ENCODE data around the gene EFNA2. TPM values are rescaled to one million over a fixed set of nuclear protein-coding genes. Genes with fewer than 3 reads are reported as not detected.

EFNA2 gene
- total RNA-seq, 2 experiments from 2014 or later: not detected

DNA sequence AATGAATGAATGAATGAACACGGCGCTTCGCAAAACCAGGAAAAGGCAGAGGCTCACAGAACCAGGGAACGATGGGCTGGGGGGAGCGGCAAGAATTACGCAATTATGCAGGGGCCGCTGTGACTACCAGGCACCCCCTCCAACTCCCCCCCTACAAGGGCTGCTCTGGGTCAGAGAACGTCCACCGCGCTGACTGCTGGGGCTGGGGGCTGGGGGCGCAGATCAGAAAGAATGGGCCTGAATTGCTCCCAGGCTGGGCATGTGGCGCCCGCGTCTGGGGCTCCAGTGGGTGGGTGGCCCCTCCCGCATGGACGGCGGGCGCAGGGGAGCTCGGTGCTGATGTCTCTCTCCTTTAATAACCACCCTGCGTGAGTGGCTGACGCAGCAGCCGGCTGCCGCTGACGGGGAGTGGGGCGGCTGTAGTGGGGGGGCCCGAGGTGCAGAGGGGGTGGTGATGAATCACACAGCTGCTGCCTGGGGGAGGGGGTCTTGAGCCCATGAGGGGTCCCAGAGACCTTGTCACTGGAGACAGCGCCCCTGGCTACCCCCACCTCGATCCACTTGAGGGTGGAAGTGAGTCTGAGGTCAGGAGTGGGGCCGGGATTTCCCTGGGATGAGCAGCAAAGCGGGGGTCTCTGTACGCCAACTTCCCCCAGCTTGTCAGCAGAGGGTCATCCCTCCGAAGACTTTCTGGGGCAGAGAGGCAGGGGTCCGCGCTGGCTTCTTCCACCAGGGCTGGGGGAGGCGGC is 18.0 kb upstream of the EFNA2 start:
- Mint-ChIP-seq H3K4me1 (peaks cover 60% of the 10 kb centered on the region), H3K27me3 (no peaks in the 10 kb centered on the region), H3K36me3 (ENCODE audit: low read depth) (peaks cover 31% of the 10 kb centered on the region), H3K4me3 (peak overlapping the region; percentile 45), H3K9me3 (ENCODE audit: low read depth) (no peaks in the 10 kb centered on the region), H3K27ac (peak overlapping the region; percentile 55)
- peak; percentile 54 for DNase-seq
- no peak for ATAC-seq
- CTCF ChIA-PET: interaction anchor here (0.7 to 7.2 kb wide), 5 partner anchors 14 to 168 kb away, joined by 3 to 163 read pairs (median 9); partner anchors contain the start of gene ATP5F1D
- POLR2A ChIA-PET: no interaction called here
- intact Hi-C loops (cut with DNase I, micrococcal nuclease): loop anchor here in 1 of 2 experiments (1.0 to 10.0 kb wide), 5 partner anchors 23 to 827 kb away; partner anchors contain the start of genes GPX4, IZUMO4, KLF16 and MOB3A

DNA sequence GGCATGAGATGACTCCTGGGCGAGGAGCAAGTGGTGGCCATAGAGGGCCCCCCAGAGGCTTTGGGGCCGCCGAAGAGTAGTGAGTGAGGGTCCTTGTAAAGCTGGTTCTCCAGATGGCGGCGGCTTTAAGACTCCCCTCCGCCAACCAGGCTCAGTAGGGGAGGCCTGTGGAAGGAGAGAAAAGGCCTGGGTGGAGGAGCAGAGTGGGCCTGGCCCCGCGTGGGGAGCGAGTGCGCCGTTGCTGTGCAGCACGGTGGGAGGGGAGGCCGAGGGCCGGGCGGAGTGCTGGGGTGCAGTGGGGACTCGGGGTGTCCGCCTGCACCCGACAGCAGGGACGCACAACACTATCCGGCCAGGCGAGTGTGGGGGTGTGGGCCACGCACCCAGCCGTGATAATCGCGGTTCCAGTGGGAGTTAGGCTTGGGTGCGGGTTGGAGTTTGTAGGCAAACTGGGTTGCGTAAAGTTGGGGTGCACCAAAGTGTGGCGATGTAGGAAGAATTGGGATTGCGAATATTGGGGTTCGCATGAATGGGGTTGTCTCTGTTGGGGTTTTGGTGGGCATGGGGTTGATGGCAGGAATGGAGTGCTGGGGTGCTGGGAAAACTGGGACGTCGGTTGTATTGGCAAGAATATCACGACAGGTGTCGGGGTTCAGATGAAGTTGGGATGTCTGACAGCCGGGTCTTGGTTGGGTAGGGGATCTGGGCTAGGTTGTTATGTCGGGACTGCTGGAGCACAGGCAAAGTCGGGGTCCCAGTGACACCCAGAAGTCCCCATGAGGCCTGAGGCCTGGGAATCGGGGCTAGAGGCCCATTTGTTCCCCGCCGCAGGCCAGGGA is 17.2 kb upstream of the EFNA2 start:
- H3K9me3 Mint-ChIP-seq (ENCODE audit: low read depth): no peaks in the 10 kb centered on the region

DNA sequence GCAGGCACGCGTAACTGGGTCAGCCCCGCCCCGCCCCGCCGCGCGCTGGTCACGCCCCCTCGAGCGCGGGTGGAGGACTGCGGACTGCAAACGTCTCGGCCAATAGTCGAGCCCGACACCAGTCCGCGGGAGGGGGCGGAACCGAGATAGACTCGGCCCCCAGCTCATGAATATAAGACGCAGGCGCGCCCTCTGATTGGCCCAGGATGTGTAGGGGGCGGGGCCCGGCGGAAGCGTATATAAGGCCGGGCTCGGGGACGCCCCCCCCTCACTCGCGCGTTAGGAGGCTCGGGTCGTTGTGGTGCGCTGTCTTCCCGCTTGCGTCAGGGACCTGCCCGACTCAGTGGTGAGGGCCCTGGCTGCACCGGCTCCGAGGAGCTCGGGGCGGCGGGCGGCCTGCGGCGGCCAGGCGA is 16.6 kb upstream of the EFNA2 start, which contains the start of gene CIRBP:
Gene CIRBP, plus strand, starts transcription at position 268 of the 413 bp plus-strand sequence. CDS start 1,602 bp downstream, outside the sequence.
- intact Hi-C loops (cut with DNase I, micrococcal nuclease): loop anchor here (1.0 to 10.0 kb wide), 10 partner anchors 9 to 826 kb away; partner anchors contain the start of genes DAZAP1 (in 1 of the 2), GPX4 (in 1 of the 2), IZUMO4 (in 1 of the 2) and KLF16 (in 1 of the 2)
- CTCF ChIA-PET: interaction anchor here (0.6 to 7.2 kb wide), 9 partner anchors 10 to 202 kb away, joined by 3 to 163 read pairs (median 4); partner anchors contain the start of genes ARHGAP45 and ATP5F1D
- POLR2A ChIA-PET: interaction anchor here (0.5 to 1.7 kb wide), 44 partner anchors 8 to 821 kb away, joined by 3 to 59 read pairs (median 4); partner anchors contain the start of genes ABHD17A, ARHGAP45, ATP5F1D and CNN2
- H3K27ac Mint-ChIP-seq: peak within 1 kb of the TSS; percentile 87
- H3K4me1 Mint-ChIP-seq: peaks cover 66% of the 10 kb centered on the region
- H3K36me3 Mint-ChIP-seq (ENCODE audit: low read depth): peaks cover 46% of the 10 kb centered on the region
- H3K27me3 Mint-ChIP-seq: no peaks in the 10 kb centered on the region
- ATAC-seq (peak; percentile 87), DNase-seq (peak; percentile 100)
- no peaks in the 10 kb centered on the region for H3K9me3 Mint-ChIP-seq (ENCODE audit: low read depth)
- peak within 1 kb of the TSS; percentile 84 for H3K4me3 Mint-ChIP-seq

More for the DNA sequence above, 17.2 kb upstream of the EFNA2 start:
- peak overlapping the region; percentile 6 for H3K27ac Mint-ChIP-seq
- intact Hi-C loops (cut with DNase I, micrococcal nuclease): loop anchor here (1.0 to 10.0 kb wide), 10 partner anchors 8 to 826 kb away; partner anchors contain the start of genes DAZAP1 (in 1 of the 2), GPX4 (in 1 of the 2), IZUMO4 (in 1 of the 2) and KLF16 (in 1 of the 2)
- H3K4me1 Mint-ChIP-seq: peaks cover 60% of the 10 kb centered on the region
- peak overlapping the region; percentile 67 for H3K4me3 Mint-ChIP-seq
- no peak for DNase-seq
- POLR2A ChIA-PET: interaction anchor here (0.6 to 1.7 kb wide), 40 partner anchors 8 to 822 kb away, joined by 3 to 59 read pairs (median 4); partner anchors contain the start of genes ABHD17A, ARHGAP45, ATP5F1D and CNN2
- no peak for ATAC-seq
- CTCF ChIA-PET: interaction anchor here (0.7 to 7.2 kb wide), 9 partner anchors 9 to 177 kb away, joined by 3 to 163 read pairs (median 4); partner anchors contain the start of gene ATP5F1D
- no peaks in the 10 kb centered on the region for H3K27me3 Mint-ChIP-seq
- peaks cover 39% of the 10 kb centered on the region for H3K36me3 Mint-ChIP-seq (ENCODE audit: low read depth)

DNA sequence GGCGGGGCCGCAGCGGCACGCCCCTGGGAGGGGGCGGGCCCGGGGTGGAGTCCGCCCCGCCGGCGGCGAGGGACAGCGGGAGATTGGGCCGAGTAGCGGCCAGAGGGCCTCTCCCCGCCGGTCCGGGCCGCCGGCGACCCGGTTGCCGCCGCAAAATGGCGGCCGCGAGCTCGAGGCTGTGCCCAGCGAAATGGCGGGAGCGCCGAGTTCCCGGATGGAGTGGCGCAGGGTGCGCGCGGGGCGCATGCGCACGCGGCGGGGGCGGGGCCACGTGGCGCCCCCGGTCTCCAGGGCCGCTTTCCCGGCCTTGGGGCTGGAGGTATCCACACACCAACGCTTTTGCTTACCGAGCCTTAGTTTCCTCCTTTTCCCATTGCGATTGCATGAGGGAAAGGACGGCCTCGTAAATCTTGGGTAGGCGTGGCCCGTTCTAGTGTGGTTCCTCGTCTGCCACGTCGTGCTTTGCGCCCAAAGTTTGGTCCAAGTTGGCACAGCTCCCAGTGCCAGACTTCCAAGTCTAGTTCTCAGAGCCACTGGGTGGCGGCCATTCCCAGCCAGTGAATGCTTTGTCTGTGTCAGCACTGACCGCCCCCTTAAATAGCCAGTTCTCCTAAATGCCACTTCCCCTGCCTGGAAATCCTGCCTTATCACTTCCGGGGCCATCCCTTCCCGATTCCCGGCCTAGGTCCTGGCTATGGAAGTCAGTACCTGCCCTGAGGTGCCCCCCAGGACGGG is 16.0 kb upstream of the EFNA2 start:
- POLR2A ChIA-PET: interaction anchor here (0.5 to 1.7 kb wide), 28 partner anchors 8 to 759 kb away, joined by 3 to 59 read pairs (median 4); partner anchors contain the start of genes CNN2, NDUFS7, REEP6 and RNU6-2
- H3K36me3 Mint-ChIP-seq (ENCODE audit: low read depth): peaks cover 50% of the 10 kb centered on the region
- peak; percentile 27 for ATAC-seq
- no peaks in the 10 kb centered on the region for H3K27me3 Mint-ChIP-seq
- H3K4me1 Mint-ChIP-seq: peaks cover 68% of the 10 kb centered on the region
- peak overlapping the region; percentile 84 for H3K4me3 Mint-ChIP-seq
- peak overlapping the region; percentile 87 for H3K27ac Mint-ChIP-seq
- H3K9me3 Mint-ChIP-seq (ENCODE audit: low read depth): no peaks in the 10 kb centered on the region
- CTCF ChIA-PET: interaction anchor here (0.6 to 7.2 kb wide), 9 partner anchors 11 to 202 kb away, joined by 3 to 163 read pairs (median 4); partner anchors contain the start of genes ARHGAP45 and ATP5F1D
- DNase-seq: peak; percentile 93
- intact Hi-C loops (cut with DNase I, micrococcal nuclease): loop anchor here (1.0 to 10.0 kb wide), 10 partner anchors 9 to 825 kb away; partner anchors contain the start of genes DAZAP1 (in 1 of the 2), GPX4 (in 1 of the 2), IZUMO4 (in 1 of the 2) and KLF16 (in 1 of the 2)

DNA sequence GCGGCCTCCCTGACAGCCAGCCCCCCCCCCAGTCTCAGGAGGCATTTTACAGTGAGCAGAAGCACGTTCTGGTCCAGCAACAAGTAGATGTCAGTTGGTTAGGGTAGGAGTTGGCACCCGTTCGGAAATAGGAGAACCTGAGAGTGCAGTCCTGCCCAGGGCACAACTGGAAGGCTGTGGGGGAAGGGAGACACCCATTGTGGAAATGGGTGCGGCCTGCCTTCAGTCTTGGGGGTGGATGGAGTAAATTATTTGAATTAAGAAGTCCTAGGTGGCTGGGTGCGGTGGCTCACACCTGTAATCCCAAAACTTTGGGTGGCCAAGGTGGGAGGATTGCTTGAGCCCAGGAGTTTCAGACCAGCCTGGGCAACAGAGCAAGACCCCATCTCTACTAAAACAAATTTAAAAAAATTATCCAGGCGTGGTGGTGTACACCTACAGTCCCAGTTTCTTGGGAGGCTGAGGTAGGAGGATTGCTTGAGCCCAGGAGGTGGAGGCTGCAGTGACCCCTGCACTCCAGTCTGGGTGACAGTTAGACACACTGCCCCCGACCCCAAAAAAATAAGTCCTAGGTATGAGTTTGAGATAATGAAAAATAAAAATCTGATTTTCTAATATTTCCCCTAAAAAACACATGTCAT is 15.3 kb upstream of the EFNA2 start:
- Mint-ChIP-seq H3K9me3 (ENCODE audit: low read depth) (no peaks in the 10 kb centered on the region), H3K27ac (peak overlapping the region; percentile 87), H3K4me1 (peaks cover 65% of the 10 kb centered on the region), H3K36me3 (ENCODE audit: low read depth) (peaks cover 49% of the 10 kb centered on the region), H3K27me3 (no peaks in the 10 kb centered on the region), H3K4me3 (peak overlapping the region; percentile 84)
- intact Hi-C loops (cut with DNase I, micrococcal nuclease): no loop called here
- CTCF ChIA-PET: no interaction called here
- no peak for ATAC-seq
- POLR2A ChIA-PET: interaction anchor here (1.7 kb wide), 2 partner anchors 25 to 221 kb away, joined by 7 to 59 read pairs; partner anchors contain the start of gene REEP6
- DNase-seq: no peak

DNA sequence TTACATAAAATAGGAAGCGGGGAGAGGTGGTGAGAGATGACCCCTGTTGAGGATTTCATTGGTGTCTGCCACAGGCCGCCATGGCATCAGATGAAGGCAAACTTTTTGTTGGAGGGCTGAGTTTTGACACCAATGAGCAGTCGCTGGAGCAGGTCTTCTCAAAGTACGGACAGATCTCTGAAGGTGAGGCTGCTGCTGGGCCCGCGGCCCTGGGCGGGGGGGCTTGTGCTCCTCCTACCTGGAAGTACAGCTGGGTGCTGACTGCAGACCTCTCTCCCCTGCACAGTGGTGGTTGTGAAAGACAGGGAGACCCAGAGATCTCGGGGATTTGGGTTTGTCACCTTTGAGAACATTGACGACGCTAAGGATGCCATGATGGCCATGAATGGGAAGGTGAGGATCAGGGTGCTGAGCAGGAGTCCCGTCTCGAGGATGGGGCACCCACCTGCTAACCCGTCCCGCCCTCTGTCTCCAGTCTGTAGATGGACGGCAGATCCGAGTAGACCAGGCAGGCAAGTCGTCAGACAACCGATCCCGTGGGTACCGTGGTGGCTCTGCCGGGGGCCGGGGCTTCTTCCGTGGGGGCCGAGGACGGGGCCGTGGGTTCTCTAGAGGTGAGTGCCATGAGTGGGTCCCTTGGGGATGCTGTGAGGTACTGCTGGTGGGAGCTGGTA is 14.7 kb upstream of the EFNA2 start:
- Mint-ChIP-seq H3K27ac (peak overlapping the region; percentile 87), H3K27me3 (no peaks in the 10 kb centered on the region), H3K9me3 (ENCODE audit: low read depth) (no peaks in the 10 kb centered on the region), H3K36me3 (ENCODE audit: low read depth) (peaks cover 49% of the 10 kb centered on the region), H3K4me3 (peak overlapping the region; percentile 84), H3K4me1 (peaks cover 60% of the 10 kb centered on the region)
- ATAC-seq (no peak), DNase-seq (no peak)
- intact Hi-C loops (cut with DNase I, micrococcal nuclease): no loop called here
- POLR2A ChIA-PET: interaction anchor here (1.0 kb wide), 1 partner anchor 27 kb away, joined by 5 read pairs; no protein-coding TSS in a partner anchor
- CTCF ChIA-PET: interaction anchor here (3.2 kb wide), 1 partner anchor 27 kb away, joined by 21 read pairs; no protein-coding TSS in a partner anchor

DNA sequence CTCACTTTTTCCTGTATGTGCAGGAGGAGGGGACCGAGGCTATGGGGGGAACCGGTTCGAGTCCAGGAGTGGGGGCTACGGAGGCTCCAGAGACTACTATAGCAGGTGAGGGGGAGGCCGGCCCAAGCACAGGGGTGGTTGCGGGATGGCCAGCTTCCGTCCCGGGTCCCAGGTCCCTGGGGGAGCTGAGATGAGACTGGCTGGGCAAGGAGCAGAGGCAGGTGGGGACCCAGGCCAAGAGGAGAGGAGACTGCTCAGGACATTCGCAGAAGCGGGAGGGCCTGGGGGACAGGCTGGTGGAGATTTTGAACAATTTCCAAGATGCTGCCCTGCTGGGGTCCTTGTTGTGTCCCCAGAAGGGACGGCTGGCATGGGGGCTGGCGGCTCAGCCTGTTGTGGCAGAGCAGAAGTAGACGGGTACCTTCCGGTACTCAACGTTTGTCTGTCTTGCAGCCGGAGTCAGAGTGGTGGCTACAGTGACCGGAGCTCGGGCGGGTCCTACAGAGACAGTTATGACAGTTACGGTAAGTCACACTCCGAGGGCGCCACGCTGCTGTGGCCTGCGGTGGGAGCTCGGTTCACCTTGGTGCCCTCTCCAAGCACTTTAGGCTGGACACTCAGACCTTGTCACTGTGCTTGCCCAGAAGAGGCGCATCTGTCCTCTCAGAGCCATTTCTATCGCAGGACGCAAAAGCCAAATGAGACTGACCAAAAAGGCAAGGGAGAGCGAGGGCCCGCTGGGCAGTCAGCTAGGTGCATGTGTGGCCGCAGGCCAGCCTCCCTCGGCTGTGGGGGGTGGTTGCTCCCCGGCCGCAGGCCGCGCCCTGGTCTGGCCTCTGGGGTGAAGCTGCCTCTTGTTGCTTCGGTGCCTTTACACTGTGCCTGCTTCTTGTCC is 13.9 kb upstream of the EFNA2 start:
- no peak for DNase-seq
- ATAC-seq: no peak
- H3K27me3 Mint-ChIP-seq: no peaks in the 10 kb centered on the region
- H3K36me3 Mint-ChIP-seq (ENCODE audit: low read depth): peaks cover 52% of the 10 kb centered on the region
- peaks cover 62% of the 10 kb centered on the region for H3K4me1 Mint-ChIP-seq
- ChIA-PET POLR2A (interaction anchor here (1.0 kb wide), 1 partner anchor 27 kb away, joined by 5 read pairs; no protein-coding TSS in a partner anchor), CTCF (interaction anchor here (3.2 kb wide), 1 partner anchor 28 kb away, joined by 21 read pairs; no protein-coding TSS in a partner anchor)
- no peaks in the 10 kb centered on the region for H3K9me3 Mint-ChIP-seq (ENCODE audit: low read depth)
- peak overlapping the region; percentile 87 for H3K27ac Mint-ChIP-seq
- intact Hi-C loops (cut with DNase I, micrococcal nuclease): no loop called here
- H3K4me3 Mint-ChIP-seq: peak overlapping the region; percentile 84

DNA sequence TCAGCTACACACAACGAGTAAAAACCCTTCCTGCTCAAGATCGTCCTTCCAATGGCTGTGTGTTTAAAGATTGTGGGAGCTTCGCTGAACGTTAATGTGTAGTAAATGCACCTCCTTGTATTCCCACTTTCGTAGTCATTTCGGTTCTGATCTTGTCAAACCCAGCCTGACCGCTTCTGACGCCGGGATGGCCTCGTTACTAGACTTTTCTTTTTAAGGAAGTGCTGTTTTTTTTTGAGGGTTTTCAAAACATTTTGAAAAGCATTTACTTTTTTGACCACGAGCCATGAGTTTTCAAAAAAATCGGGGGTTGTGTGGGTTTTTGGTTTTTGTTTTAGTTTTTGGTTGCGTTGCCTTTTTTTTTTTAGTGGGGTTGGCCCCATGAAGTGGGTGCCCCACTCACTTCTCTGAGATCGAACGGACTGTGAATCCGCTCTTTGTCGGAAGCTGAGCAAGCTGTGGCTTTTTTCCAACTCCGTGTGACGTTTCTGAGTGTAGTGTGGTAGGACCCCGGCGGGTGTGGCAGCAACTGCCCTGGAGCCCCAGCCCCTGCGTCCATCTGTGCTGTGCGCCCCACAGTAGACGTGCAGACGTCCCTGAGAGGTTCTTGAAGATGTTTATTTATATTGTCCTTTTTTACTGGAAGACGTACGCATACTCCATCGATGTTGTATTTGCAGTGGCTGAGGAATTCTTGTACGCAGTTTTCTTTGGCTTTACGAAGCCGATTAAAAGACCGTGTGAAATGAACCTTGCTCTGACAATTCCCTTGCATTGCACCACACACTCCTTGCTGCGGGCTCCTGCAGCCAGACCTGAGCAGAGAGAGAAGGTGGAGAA is 13.0 kb upstream of the EFNA2 start:
- Mint-ChIP-seq H3K9me3 (ENCODE audit: low read depth) (no peaks in the 10 kb centered on the region), H3K36me3 (ENCODE audit: low read depth) (peaks cover 55% of the 10 kb centered on the region), H3K4me3 (peak overlapping the region; percentile 45), H3K27me3 (no peaks in the 10 kb centered on the region), H3K4me1 (peaks cover 58% of the 10 kb centered on the region), H3K27ac (peak overlapping the region; percentile 83)
- intact Hi-C loops (cut with DNase I, micrococcal nuclease): no loop called here
- DNase-seq: no peak
- POLR2A ChIA-PET: interaction anchor here (0.6 kb wide), 1 partner anchor 198 kb away, joined by 5 read pairs; no protein-coding TSS in a partner anchor
- no peak for ATAC-seq
- CTCF ChIA-PET: interaction anchor here (0.5 to 3.2 kb wide), 2 partner anchors 29 to 113 kb away, joined by 3 to 21 read pairs; no protein-coding TSS in a partner anchor
